NCI-H1436 (cell line): Measurements from ENCODE around the gene GNGT1.

Source experiments
- DNase-seq: peaks from one replicate; lab custom pipeline; 2025; lab: John Stamatoyannopoulos, UW

Gene GNGT1

GRCh38 chr7:93906267-93906666 lies at the start of gene GNGT1:
GNGT1 (plus strand) TSS chr7:93906567; CDS start chr7:93906747, 180 bp downstream.
- no peak for DNase-seq

- DNase-seq, result no peak
Measured at GRCh38 chr7:93858857-93859256, 47.5 kb upstream of the GNGT1 start.

- no peak for DNase-seq
Measured at GRCh38 chr7:93860261-93860660, 46.1 kb upstream of the GNGT1 start.

GRCh38 chr7:93861325-93861949 lies 44.9 kb upstream of the GNGT1 start:
- DNase-seq, result no peak

- DNase-seq, result no peak
Measured at GRCh38 chr7:93862651-93863050, 43.7 kb upstream of the GNGT1 start.

- DNase-seq, result no peak
Measured at GRCh38 chr7:93866886-93867285, 39.5 kb upstream of the GNGT1 start.

GRCh38 chr7:93873998-93874574 lies 32.3 kb upstream of the GNGT1 start:
- no peak for DNase-seq

- no peak for DNase-seq
Measured at GRCh38 chr7:93877742-93878141, 28.6 kb upstream of the GNGT1 start.

GRCh38 chr7:93879356-93879755 lies 27.0 kb upstream of the GNGT1 start:
- no peak for DNase-seq

- DNase-seq, result no peak
Measured at GRCh38 chr7:93882468-93882867, 23.9 kb upstream of the GNGT1 start.

GRCh38 chr7:93883078-93883916 lies 23.1 kb upstream of the GNGT1 start:
- DNase-seq, result no peak

GRCh38 chr7:93883917-93884345 lies 22.4 kb upstream of the GNGT1 start:
- DNase-seq, result no peak

- no peak for DNase-seq
Measured at GRCh38 chr7:93884541-93884940, 21.8 kb upstream of the GNGT1 start.

- no peak for DNase-seq
Measured at GRCh38 chr7:93889261-93889660, 17.1 kb upstream of the GNGT1 start.

- no peak for DNase-seq
Measured at GRCh38 chr7:93890041-93890463, 16.3 kb upstream of the GNGT1 start.

GRCh38 chr7:93890464-93891068 lies 15.8 kb upstream of the GNGT1 start, which contains the start of gene TFPI2:
TFPI2 (minus strand) TSS chr7:93890753; CDS start chr7:93890678, 75 bp downstream.
- no peak for DNase-seq

GRCh38 chr7:93894426-93894825 lies 11.9 kb upstream of the GNGT1 start:
- DNase-seq, result no peak

GRCh38 chr7:93894966-93895640 lies 11.3 kb upstream of the GNGT1 start:
- no peak for DNase-seq

- no peak for DNase-seq
Measured at GRCh38 chr7:93895859-93896600, 10.3 kb upstream of the GNGT1 start.

- DNase-seq, result no peak
Measured at GRCh38 chr7:93897680-93898079, 8.7 kb upstream of the GNGT1 start.

- no peak for DNase-seq
Measured at GRCh38 chr7:93902777-93903423, 3.5 kb upstream of the GNGT1 start.
